GM19035 (cell line): Measurements from ENCODE around the gene CCNQ.

Experiments
- ATAC-seq: cut with Tn5 transposase; IDR thresholded peaks from one replicate; pipeline ENCODE4 v1.9.1; 2021; ENCODE audit not compliant: unreplicated experiment

CCNQ gene

DNA sequence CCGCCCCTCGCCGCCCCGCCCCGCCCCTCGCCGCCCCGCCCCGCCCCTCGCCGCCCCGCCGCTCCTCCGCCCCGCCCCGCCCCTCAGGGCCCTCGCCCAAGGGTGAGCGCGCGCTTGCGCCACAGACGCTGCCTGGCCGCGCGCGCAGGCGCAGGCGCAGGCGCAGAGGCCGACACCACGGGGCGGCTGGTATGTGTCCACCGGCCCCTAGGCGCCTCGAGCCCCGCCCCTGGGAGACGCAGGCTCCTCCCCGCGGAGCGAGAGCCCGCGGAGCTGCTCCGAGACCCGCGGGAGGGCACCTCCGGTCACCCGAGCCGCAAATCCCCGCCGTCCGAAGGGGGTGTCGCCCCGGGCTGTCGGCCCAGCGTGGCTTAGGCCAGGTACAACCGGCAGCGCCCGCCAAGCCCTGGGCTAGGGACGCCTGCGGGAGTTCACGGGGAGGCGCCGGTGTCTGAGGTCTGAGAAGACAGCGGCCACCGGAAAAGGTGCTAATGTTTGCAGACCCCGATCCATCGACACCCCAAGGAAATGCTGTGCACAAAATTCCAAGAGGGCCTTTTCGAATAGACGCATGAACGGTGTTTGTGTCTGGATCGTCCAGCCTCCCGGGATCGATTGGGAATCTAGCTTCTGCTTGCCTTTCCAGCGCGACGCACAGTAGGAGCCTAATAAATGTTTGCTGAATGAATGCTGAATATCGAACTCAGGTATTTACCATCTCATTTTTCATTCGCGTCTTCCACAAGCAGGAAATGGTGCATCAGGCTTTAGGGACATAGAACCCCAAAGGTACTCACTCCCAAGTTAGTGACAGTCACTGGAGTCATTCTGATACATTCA is 473 bp upstream of the CCNQ start:
- ATAC-seq, result peak; percentile 89

DNA sequence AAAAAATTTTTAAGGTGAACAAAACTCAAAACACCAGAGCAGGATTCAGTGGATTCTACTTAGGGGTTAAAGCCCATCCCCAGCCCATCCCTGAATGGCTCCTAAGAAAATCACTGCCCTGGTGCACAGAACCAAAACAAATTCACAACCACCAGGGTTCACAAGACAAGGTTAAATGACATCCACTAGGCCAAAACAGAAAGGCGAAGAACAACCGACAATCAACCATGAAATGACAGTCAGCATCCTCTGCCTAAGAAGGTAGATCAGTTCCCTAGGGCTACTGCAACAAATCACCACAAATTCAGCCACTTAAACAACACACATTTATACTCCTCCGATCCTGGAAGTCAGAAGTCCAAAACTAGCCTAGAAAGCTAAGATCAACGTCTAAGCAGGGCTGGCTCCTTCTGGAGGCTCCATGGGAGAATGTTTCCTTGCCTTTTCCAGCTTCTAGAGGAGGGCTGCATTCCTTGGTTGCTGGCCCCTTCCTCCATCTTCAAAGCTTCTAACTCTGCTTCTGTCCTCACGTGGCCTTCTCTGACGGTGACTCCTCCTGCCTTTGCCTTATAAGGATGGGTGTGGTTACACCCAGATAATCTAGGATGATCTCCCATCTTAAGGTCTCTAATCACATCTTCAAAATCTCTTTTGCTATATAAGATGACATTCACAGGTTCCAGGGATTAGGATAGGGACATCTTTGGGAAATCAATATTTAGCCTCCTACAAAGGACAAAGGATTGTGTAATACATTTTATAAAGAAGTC is 1.8 kb downstream of the CCNQ start:
- ATAC-seq, result no peak

DNA sequence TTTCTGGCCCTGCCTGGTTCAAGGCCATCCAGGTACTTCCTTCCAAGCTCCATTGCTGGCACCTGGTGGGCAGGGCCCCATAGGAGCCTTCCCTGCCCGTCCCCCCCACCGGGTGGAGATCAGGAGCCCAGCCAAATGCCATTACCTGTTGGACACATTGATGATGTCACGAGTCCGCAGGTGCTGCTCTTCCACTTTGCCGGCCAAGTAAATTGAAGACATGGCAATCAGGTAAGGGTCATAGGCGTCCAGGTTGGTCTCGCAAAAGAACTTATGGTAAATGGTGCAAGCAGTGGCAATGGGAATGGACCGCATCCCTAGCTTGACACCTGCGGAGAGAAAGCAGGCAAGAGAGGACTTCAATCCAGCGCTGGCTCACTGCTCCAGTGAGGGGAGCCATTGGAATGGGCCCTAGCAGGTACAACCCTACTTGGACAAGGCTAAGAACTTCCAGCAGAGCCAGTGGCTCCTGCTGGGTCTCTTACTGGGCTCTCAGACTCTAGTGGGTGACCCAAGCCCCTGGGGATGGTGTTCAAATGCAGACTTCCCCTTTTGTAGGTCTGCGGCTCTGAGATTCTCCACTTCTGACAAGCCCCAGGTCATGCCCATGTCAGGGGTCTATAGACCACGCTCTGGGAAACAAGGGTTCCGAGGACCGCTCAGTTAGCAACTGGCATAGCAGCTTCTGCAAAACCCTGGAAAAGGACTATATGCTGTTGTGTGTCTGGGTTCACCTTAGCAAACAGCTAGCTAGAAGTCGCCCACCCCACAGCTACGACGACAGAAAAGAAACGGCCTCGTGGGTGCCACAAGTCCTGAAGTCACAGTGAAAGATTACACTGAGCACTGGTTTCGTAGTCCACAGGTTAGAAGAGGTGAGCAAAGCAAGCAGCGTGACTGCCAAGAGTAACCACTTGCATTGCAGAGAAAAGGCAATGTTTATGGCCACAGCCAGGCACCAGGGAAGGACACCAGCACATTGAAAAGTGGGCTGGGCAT is 2.8 kb downstream of the CCNQ start:
- no peak for ATAC-seq

DNA sequence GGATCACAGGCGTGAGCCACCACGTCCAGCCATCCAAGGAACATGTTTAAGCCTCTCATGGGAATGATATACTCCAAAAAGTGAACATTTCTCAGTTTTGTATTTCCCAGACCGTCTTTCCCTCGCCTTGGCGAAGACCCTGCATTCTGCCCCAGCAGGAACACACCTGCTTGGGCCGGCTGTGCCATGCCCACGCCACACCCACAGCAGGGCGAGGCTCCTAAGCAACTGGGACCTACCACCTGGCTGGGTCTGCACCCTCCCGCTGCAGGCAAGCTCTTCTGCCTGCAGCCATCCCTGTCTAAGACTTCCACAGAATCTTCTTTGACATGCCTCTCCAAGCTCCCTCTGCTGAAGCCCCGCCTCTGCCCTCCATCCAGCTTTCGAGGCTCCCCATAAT is 3.6 kb downstream of the CCNQ start:
- ATAC-seq, result no peak

DNA sequence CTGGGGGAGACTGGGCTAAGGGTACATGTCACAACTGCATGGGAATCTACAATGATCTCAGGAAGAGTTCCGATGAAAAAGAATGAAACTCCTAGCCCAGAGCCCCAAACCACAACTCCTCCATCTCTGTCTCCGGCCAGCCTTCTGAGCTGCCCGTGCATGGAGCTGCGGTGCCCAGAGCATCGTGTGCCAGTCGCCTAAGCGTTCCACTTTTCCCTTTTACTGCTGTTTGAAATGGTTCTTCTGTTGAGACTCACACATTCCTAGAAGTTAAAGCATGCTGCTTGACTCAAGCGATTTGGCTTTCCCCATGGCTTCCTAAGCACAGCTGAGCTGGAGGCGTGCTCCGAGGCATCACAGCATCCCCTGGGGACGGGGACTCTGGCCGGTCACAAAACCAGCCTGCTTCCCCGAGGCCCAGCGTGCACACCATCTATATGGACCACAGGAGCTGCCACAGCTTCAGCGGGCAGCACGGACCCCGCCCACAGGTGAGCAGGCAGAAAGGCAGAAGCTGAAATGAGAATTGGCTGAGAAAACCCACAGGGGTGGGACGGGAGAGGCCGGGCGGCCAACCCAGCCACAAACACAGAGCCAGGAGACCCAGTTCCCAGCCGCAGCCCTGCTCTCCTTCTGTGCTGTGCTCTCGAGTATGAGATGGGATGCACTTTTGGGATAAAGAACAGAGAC is 5.0 kb downstream of the CCNQ start:
- ATAC-seq, result no peak

DNA sequence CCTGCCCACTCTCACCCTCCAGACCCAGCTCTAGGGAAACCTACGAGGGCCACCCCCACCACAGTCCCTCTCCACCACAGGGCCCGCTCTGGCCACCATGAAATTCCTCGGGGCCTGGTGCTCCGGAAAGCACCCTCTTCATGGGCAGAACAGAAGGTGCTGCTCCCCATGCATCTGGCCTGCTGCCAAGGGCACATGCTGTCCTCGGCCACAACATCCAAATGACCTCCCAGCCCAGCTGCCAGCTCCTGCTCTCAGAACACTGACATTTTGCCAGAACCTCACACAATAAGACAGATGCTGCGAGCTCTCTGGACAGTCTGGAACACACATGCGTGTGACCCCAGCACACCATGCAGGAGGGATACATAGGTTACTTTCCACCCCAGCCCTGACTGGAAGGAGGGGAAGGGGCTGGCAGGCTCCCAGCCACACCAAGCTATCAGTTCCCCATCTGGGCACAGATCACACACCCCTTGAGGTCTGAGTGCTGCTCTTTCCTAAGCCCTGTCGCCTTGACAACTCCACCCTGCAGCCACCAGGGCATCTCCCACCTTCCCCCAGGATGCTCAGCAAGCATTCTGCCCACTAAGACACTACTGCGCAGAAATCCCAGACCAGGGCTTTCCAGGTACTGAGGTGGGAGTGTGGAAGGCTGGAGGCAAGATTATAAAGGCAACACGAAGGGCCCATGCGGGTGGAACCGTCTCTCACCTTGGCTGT is 5.8 kb downstream of the CCNQ start:
- no peak for ATAC-seq

DNA sequence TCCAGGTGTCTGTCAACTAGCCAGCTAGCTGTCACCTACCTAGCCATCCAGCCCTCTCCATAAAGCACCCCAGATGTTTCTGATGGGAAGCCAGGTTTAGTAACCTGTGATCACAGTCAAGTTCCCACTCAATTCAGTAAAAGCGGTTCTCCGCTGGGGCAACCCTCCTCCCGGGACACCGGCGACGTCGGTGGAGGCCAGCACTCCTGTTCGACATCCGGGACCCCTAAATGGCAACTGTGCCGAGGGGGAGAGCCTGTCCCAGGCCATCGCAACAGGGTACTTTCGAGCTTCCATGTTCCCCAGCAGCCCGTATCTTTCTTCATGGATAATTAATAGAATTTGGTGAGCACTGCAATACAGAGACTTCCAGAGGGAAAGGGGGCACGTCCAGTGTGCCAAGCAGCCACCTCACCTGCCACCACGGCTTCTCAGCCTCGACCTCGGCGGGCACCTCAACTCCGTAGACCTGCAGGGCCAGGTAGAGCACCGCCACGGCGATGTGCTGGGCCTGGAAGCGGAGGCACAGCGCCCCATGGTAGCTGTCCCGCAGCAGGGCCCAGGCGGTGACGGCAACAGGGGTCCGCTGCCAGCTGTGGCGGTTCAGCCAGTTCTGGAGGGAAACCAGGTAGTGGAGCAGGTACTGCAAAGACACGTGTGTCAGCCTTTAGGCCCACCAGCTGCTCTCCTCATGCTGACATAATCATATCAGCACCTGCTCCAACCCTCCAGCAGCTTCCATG is 6.7 kb downstream of the CCNQ start:
- no peak for ATAC-seq

DNA sequence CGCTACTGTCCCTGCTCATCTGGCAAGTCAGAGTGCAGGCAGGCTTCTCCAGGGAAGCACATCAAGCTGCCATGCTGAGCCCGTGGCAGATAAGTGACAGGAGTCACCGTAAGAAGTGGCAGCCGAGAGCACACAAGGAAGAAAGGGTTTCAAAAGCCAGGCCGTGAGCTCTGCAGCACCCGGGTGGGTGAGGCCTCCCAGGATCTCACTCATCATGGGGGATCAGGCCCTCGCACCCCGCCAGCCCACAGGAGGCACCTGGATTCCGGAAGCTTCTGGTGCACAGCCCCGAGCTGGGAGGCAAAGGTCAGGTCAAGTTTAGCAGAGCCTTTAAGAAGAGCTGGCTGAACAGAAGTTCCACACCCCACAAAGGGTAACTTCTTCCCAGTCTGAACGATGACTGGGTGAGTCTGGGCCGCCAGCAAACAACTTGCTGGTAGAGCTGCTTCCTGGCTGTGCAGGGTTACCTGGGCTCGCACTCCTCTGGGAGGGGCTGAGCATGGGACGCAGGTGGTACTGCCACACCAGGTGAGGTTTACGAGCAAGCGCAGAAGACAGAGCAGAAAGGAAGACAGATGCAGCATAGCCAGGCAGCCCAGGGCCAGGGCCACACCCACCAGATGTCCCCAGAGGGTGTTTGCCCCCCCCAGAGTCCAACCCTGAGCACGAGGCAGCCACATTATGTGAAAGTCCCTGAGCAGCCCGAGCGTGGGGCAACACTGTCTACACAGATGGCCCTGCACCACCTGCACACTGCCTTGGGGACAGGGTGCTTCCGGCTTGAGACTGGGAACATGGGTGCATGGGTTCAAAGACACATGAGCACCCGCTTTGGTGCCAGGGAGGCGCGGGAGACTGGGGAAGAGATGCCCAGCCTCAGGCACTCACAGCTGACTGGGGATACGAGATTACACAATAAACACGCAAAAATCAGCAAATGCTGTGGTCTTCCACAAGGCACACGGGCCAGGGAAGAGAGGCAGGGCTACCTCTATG is 7.7 kb downstream of the CCNQ start:
- ATAC-seq, result no peak

DNA sequence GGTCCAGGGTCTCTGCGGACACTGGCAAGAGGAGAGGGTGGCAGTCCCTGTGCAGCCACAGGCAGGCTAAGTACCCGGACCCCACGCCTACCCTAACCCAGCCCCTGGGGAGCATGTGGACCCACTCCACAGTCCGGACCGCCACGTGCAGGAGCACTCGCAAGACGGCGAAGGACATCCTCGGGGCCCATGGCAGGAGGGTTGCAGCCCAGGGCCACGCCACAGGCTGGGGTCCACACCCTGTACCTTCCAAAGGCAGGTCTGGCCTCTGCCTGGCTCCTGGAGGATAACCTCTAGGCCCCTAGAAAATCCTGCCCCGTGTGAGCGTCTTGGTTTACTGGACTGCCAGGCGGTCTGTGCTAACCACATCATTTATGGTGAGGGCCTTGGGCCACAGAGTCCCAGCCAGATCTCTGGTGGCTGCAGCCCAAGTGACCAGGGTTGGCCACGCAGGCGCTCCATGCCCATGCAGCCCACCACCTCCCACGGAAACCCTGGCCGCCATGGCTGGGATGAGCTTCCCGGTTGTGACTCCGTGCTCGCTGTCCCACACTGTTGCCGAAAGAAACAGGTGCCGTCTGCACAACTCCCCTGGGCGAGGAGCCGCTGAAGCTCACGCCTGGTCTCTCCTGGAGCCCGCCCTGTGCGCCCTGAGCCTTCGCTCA is 10.0 kb downstream of the CCNQ start:
- ATAC-seq, result no peak

DNA sequence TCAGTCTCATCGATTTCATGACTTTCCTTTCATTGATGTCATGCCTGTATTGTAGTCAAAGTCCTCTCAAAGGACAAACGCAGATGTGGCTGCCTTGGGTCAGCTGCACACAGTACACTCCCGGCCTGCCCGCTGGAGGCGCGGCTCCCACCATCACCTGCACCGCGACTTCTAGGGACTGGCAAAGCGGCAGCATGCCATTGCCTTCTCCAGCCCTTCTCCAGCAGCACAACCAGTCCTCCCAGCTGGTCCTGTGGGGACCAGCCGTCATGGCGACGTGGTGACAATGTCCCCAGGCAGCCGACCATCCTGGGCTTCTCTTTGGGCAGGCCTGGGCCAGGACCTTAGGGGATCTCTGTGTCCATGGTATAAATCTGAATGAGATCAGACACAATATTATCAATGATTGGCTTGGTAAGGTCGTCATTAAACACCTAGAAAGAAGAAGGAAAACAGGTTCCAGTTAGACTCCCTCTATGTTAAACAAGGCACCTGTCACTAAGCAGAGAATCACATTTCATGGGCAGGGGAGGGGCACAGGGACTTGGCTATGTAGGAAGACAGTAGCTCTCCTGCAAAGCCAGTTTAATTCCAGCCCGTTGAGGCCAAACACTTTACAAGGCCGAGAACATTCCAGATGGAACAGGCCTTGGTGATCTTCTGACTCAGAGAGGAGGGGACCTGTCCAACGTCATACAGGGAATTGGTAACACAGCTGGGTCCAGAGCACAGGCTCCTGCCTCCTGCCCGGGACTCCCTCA is 10.7 kb downstream of the CCNQ start:
- no peak for ATAC-seq

DNA sequence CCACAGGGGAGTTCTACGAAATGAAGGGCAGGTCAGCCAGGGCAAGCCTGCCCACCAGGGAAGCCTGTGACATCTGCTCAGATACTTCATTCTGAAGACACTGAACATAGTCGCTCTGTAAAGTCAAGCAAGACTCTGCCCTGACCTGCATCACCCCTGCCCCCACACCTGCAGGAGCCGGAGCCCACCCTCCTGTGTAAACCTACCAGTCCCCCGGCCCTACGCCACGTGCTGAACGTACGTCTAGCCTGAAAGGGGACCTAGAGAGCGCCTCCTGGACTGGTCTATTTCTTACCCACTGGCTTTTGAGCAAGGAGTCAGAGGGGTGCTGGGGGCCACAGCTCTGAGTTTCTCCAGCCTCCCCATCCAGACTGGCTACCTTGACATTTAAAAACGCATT is 11.6 kb downstream of the CCNQ start:
- no peak for ATAC-seq

DNA sequence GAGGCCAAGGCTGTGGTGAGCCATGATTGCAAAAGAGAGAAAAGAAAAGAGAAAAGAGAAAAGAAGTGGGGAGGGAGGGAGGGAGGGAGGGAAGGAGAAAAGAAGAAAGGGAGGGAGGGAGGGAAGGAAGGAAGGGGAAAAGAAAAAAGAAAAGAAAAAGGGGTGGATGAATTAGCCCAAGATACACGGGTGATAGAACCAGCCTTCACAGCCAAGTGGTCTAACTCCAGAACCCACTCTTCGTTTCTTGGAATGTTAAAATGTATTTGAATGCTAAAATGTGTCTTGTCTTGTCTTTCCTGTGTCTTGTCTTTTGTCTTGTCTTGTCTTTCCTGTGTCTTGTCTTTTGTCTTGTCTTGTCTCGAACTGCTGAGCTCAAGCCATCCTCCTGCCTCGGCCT is 13.1 kb downstream of the CCNQ start:
- ATAC-seq, result no peak

DNA sequence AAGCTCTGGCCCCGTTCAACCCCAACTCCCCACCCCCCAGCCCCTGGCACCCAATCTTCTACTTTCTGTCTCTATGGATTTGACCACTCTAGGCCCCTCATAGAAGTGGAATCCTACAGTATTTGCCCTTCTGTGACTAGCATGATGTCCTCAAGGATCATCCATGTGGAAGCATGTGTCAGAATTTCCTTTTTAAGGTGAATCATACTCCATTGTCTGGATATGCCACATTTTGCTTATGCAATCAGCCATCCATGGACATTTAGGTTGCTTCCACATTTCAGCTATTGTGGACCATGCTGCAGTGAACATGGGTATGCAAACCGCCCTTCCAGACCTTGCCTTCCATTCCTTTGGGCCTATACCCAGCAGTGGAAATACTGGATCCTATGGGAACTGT is 15.5 kb downstream of the CCNQ start:
- ATAC-seq, result no peak

DNA sequence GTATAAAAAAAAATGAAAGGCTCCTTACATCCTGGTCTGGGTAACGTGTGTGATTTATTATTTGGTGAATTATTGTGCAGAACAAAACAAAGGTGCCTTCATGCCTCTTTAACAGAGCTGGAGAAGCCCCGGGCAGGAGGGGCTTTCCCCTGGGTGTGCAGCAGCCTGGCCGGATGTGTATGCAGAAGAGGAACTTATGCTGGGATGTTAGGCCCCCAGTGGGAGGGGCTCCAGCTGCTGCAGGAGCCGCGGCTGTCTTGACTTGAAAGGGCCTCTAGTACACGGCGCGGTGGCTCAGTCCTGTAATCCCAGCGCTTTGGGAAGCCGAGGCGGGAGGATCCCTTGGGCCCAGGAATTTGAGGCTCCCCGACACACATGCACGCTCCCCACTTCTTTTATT is 16.0 kb downstream of the CCNQ start:
- peak; percentile 94 for ATAC-seq

DNA sequence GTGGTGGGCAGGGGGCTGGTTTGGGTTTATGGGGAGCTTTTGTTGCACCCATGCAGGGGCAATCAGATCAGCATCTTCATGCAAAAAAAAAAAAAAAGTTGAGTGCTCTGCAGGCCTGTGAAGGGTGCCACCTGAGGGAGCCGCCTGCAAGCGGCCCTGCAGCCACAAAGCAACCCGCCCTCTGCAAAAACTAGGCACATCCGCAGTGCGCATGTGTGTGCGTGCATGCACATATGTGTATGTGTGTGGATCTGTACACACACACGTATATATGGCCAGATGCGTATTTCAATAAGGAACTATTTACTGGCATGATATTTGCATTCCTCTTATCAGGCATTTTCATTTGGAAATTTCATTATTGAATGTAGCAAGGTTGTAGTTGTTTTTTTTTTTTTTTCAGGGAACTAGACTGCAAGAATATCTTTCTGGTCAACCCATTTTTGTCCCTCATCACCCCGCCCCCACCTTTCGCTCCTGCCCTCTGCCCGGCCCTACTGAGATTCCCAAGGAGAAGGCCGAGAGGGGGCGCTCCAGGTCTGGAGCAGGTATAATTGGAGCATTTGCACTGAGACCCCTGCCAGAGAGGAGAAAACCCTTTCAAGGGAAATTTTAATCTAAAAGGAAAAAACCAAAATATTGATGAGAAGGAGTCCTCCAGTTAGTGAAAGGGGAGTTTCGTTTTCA is 18.1 kb downstream of the CCNQ start:
- no peak for ATAC-seq

DNA sequence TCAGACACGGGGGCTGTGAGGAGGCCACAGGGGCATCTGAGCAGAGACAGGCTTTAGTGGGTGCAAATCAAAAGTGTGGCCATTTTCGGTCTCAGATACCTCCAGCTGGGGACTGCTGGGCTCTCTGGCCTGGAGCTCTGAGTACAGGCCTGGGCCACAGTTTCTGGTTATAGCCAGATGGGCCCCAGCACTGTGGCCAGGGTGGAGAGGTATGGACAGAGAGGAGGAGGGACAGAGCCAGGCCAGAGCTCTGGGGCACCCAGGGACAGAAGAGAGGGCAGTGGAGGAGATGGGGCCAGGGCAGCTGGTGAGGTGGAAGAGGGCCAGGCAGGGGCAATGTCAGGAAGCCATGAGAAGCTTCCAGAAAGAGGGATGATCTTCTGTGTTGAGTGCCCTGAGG is 20.1 kb downstream of the CCNQ start:
- ATAC-seq, result no peak
